ENCODE measurements around the gene TARS1. TPM values are rescaled to one million over a fixed set of nuclear protein-coding genes. Genes with fewer than 3 reads are reported as not detected.
"Not testable (repeated sequence)": the region's sequence is repeated elsewhere in the genome, so short reads cannot be mapped to it uniquely, and the experiment has no call there.

TARS1 gene
- polyA plus RNA-seq, 1 donor from 2014 or later: 66.5 TPM

DNA sequence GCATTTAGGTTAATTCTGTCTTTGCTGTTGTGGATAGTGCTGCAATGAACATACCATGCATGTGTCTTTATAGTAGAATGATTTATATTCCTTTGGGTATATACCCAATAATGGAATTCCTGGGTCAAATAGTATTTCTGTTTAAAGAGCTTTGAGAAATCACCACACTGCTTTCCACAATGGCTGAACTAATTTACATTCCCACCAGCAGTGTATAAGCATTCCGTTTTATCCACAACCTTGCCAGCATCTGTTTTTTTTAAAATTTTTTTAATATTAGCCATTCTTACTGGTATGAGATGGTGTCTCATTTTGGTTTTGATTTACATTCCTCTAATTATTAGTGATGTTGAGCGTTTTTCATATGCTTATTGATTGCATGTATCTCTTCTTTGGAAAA, 15.5 kb upstream of the TARS1 start:
- H3K36me3 Mint-ChIP-seq: no peaks in the 10 kb centered on the region
- H3K4me3 Mint-ChIP-seq: no peak overlapping the region
- peaks cover 0 to 2% (median 0%) of the 10 kb centered on the region in 3 donors for H3K9me3 Mint-ChIP-seq
- H3K27me3 Mint-ChIP-seq: peaks cover 5% of the 10 kb centered on the region
- H3K27ac Mint-ChIP-seq: no peak overlapping the region
- H3K4me1 Mint-ChIP-seq: no peaks in the 10 kb centered on the region

DNA sequence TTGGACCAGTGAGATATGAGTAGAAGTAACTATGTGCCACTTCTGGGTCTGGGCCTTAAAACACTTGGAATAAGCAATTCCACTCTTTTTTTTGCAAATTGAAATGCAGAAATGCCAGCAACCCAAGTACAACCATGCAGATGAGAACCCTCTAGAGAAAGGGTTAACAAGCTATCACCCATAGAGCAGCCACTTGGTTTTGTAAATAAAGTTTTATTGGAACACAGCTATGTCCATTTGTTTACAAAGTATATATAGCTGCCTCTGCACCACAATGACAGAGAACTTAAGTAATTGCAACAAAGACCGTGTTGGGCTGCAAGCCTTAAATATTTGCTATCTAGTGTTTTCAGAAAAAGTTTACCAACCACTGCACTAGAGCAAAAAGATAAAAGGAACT, 9.8 kb upstream of the TARS1 start:
- Mint-ChIP-seq H3K36me3 (no peaks in the 10 kb centered on the region), H3K4me3 (no peak overlapping the region), H3K9me3 (peaks cover 0 to 2% (median 0%) of the 10 kb centered on the region in 3 donors), H3K4me1 (peaks cover 4 to 5% (median 5%) of the 10 kb centered on the region in 3 donors), H3K27ac (no peak overlapping the region), H3K27me3 (peaks cover 6% of the 10 kb centered on the region)

DNA sequence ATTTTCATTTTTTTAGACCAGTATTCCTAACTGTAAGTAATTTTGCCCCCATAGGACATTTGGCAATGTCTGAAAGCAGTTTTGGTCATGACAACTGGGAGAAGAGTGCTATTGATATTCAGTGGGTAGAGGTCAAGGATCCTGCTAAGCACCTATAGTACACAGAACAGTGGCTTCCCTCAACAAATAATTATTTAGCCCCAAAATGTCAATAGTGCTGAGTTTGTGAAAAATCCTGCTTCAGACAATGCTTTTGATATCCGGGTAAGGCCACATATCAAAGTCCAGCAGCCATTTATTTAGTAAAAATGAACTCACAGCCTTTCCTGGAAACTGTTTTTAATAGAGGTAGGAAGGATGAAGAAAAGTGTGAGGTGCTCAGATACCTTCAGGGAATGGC, 8.1 kb upstream of the TARS1 start:
- H3K27ac Mint-ChIP-seq: no peak overlapping the region
- peaks cover 6% of the 10 kb centered on the region in 3 donors for H3K4me1 Mint-ChIP-seq
- H3K27me3 Mint-ChIP-seq: peaks cover 2% of the 10 kb centered on the region
- H3K9me3 Mint-ChIP-seq: peaks cover 0 to 2% (median 0%) of the 10 kb centered on the region in 3 donors
- no peak overlapping the region for H3K4me3 Mint-ChIP-seq
- no peaks in the 10 kb centered on the region for H3K36me3 Mint-ChIP-seq

DNA sequence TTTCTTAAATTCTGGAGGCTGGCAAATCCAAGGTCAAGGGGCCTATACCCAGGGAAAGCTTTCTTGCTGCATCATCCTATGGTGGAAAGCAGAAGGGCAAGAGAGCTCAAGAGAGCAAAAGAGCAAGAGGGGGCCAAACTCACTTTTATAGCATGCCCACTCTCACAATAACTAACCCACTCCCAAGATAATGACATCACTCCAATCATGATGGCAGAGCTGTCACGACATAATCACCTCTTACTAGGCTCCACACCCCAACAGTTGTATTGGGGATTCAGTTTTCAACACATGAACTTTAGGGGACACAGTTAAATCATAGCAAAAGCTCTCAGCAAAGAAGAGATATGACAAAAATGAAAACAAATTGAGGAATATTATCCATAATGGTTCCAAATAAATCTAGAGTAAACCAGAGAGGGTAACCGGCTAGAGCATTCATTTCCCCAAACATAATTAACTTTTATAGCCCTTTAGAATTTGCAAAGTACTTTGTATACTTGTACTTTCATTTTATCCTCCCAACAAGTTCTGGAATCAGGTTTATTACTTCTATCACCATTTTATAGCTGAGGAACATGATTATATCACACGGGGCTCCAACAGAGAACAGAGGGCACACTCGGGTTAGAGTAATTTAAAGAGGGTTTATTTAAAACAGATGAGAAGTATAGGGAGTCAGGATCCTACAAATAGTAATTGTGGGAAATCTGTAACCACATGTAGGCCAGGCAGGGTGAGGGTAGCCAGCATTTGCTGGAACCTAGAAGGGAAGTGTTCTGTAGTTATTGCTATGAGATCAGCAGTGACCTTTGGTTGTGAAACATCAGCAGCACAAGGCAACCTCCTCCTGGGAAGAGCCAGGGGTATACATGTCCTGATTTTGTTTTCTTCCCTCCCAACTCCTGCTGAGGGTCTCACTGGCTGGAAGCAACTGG, 7.2 kb upstream of the TARS1 start:
- H3K9me3 Mint-ChIP-seq: peaks cover 0 to 2% (median 0%) of the 10 kb centered on the region in 3 donors
- H3K36me3 Mint-ChIP-seq: no peaks in the 10 kb centered on the region
- H3K27me3 Mint-ChIP-seq: peaks cover 1% of the 10 kb centered on the region
- no peak overlapping the region for H3K4me3 Mint-ChIP-seq
- H3K27ac Mint-ChIP-seq: peak overlapping the region in 1 of 3 donors; percentile 20
- H3K4me1 Mint-ChIP-seq: peaks cover 6% of the 10 kb centered on the region in 3 donors

DNA sequence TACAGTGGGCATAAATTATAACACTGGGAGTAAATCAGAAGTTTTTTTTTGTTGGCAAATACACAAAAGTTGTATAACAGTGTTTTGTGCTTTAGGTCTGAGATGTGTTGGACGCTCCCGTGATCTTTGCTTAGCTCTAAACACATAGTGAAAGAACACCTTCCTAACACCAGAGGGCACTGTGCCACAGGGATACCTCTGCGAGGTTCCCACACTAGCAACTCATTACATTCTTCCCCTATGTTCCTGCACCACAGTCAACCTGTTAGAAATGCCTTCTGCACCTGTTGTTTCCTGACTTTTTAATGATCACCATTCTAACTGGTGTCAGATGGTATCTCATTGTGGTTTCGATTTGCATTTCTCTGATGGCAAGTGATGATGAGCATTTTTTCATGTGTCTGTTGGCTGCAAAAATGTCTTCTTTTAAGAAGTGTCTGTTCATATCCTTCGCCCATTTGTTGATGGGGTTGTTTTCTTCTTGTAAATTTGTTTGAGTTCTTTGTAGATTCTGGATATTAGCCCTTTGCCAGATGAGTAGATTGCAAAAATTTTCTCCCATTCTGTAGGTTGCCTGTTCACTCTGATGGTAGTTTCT, 4.8 kb upstream of the TARS1 start:
- H3K36me3 Mint-ChIP-seq, H3K4me1 Mint-ChIP-seq, H3K27ac Mint-ChIP-seq, H3K9me3 Mint-ChIP-seq, H3K27me3 Mint-ChIP-seq: not testable (repeated sequence)
- H3K4me3 Mint-ChIP-seq: peak overlapping the region in 1 of 4 donors; percentile 8

DNA sequence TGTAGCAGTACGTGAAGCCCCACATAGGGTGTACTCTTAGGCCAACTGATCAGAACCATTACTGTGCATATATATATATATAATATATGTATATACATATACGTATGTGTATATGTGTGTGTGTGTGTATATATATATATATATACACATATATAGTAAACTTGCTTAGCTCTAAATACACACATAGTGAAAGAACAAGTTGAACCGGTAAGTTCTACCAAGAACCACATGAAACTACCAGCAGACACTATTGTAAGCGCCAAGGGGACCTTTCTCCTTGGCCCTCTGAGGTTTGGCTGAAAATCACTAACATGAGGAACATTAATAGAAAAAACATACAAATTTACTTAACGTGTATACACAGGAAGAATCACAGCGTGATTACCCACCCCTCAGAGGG, 1.8 kb upstream of the TARS1 start:
- peaks cover 11 to 16% (median 11%) of the 10 kb centered on the region in 3 donors for H3K4me1 Mint-ChIP-seq

DNA sequence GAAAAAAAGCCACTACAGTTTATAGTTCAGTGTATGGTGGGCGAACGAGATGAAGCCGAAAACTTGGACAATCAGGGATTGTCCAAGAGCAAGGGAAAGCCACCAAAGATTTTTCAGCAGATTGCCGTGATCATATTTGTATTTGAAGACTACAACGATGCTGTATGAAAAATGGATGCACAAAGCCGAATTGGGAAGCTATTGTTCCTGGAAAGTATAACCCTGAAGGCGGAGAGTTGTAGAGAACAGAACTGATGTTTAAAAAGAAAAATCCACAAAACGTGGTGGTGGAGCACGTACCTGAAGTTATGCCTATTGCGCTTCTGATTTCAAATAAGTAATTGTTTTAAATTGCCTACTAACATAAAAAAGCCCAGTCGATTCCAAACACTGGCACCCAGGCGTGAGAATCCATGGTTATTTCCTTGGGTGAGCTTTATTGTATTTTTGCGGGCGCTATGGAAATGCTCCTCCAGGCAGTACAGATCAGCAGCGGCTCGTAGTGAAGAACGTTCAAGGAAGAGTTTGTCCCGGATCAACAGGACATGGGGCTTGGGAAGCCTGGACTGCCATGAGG, 772 bp upstream of the TARS1 start:
- no peak overlapping the region for H3K4me3 Mint-ChIP-seq
- H3K27ac Mint-ChIP-seq: no peak overlapping the region
- no peaks in the 10 kb centered on the region for H3K9me3 Mint-ChIP-seq
- H3K4me1 Mint-ChIP-seq: peaks cover 11 to 19% (median 11%) of the 10 kb centered on the region in 3 donors
- H3K36me3 Mint-ChIP-seq: no peaks in the 10 kb centered on the region
- H3K27me3 Mint-ChIP-seq: peaks cover 1% of the 10 kb centered on the region

More for the DNA sequence above, 1.8 kb upstream of the TARS1 start:
- H3K36me3 Mint-ChIP-seq: no peaks in the 10 kb centered on the region
- no peak overlapping the region for H3K27ac Mint-ChIP-seq
- H3K27me3 Mint-ChIP-seq: peaks cover 1% of the 10 kb centered on the region
- no peak overlapping the region for H3K4me3 Mint-ChIP-seq
- no peaks in the 10 kb centered on the region for H3K9me3 Mint-ChIP-seq

DNA sequence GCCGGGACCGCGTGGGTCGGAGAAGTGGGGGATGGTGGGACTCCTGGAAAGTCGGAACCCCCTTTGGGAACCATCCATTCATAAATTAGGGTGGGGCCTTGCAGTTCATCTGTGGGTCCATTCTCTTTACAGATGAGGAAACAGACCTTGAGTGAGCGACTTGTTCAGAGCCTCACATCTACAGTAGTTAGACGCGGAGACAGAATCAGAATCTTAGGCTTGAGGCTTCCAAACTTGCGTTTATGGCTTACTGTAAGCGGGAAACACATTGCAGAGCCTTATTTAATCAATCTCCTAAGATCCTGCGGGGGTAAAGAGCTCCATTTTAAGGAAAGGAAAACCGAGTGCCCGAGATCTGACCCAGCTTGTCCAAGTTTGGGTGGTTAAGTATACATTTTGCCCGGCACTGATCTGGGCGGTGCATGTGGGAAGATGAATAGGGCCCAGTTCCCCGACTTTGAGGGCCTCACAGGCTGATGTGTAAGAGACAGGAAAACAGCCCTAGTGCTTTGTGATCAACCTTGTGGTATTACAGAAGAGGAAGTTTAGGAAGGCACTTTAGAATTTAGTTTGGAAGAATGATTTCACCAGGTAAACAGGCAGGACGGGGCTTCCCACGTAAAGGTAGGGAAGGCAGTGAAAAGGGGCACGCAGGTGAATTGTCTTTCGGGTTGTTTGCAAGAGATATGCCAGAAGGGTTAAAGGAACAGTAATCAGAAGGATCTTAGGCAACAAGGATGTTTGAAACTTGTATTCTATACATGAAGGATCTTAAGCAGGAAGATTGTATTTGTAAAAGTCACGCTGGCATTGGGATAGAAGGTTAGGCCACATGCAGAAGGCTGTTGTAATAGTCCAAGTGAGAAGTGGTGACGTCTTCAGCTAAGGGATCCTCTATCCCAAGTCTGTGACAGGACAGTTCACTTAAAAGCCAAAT, 744 bp downstream of the TARS1 start:
- Mint-ChIP-seq H3K27me3 (no peaks in the 10 kb centered on the region), H3K4me3 (no peak overlapping the region), H3K4me1 (peaks cover 6 to 20% (median 9%) of the 10 kb centered on the region in 3 donors), H3K27ac (no peak overlapping the region), H3K9me3 (no peaks in the 10 kb centered on the region), H3K36me3 (no peaks in the 10 kb centered on the region)

DNA sequence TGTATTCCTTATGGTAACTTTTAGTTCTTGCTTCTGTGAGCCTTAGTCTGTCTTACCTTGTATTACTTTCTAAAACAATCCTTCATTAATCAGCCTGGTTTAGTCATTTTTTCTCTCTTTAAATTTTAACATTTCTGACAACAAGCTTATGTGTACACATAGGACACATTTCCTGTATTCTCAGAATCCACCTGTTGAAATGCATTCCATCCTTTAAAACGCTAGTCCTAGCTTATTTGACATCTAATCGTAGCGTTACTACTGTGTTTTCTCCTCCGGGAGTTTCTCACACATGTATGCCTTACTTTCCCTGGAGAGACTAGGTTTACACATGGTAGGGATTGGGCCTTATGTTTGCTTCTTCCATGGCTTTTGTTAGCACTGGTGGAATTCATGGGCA, 3.8 kb downstream of the TARS1 start:
- Mint-ChIP-seq H3K4me3 (no peak overlapping the region), H3K9me3 (no peaks in the 10 kb centered on the region), H3K36me3 (peaks cover 5% of the 10 kb centered on the region), H3K27ac (peak overlapping the region in 1 of 3 donors; percentile 42), H3K4me1 (peaks cover 9 to 22% (median 14%) of the 10 kb centered on the region in 3 donors), H3K27me3 (no peaks in the 10 kb centered on the region)

DNA sequence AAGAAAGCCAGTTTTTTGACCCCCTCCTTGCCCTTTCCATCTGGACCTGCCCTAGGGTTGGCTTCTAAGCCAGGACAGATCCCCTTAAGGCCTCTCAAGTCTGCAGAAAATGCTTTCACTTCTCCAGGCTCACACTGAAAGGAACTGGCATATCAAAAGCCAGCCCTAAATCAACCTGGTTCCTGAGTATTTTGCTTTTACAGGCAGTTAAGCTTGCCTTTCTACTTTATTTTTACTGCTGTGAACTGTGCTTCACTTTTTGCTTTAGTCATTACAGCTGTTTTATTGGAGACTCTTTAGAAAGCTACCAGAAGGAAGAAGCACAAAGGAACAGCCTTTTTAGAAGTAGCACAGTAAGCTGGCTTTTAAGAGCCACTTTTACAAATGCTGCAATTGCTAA, 5.0 kb downstream of the TARS1 start:
- peaks cover 8% of the 10 kb centered on the region for H3K36me3 Mint-ChIP-seq
- no peak overlapping the region for H3K4me3 Mint-ChIP-seq
- H3K9me3 Mint-ChIP-seq: no peaks in the 10 kb centered on the region
- H3K27me3 Mint-ChIP-seq: no peaks in the 10 kb centered on the region
- H3K4me1 Mint-ChIP-seq: peaks cover 9 to 22% (median 14%) of the 10 kb centered on the region in 3 donors
- H3K27ac Mint-ChIP-seq: no peak overlapping the region

DNA sequence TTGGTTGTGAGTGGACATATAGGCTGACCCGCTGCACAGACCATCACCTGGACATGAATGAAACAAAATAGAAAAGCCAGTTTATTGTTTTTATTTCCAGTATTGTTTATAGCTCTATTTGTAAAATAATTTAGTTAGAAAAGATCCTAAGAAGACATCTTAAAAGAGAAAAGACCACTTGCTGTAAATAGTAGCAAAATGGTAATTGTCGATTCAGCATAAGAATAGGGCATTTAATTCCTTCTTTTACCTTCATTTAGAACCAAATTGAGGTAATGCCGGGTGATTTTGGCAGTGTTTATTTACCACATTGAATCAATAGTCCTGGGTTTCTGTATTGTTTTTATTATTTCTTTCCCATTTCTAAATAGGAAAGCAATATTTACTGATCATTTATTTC, 7.4 kb downstream of the TARS1 start:
- Mint-ChIP-seq H3K9me3 (no peaks in the 10 kb centered on the region), H3K27ac (no peak overlapping the region), H3K4me3 (no peak overlapping the region), H3K27me3 (no peaks in the 10 kb centered on the region), H3K36me3 (peaks cover 8% of the 10 kb centered on the region), H3K4me1 (peaks cover 3 to 20% (median 13%) of the 10 kb centered on the region in 3 donors)

DNA sequence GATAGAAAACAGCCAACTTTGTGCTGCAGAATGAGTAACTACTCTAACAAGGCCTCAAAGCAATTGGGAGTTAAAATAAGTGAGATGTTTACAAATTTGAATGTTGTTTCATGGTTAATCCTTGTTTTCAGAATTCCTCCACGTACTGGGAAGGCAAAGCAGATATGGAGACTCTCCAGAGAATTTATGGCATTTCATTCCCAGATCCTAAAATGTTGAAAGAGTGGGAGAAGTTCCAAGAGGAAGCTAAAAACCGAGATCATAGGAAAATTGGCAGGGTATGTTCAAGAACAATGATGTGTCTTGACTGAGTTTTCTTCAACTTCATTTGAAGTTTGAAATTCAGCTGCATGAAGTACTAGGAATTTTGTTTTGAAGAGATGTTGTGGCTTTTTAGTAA, 16.4 kb downstream of the TARS1 start:
- no peak overlapping the region for H3K27ac Mint-ChIP-seq
- H3K9me3 Mint-ChIP-seq: no peaks in the 10 kb centered on the region
- peaks cover 0 to 4% (median 2%) of the 10 kb centered on the region in 3 donors for H3K4me1 Mint-ChIP-seq
- H3K27me3 Mint-ChIP-seq: no peaks in the 10 kb centered on the region
- no peak overlapping the region for H3K4me3 Mint-ChIP-seq
- H3K36me3 Mint-ChIP-seq: peaks cover 8% of the 10 kb centered on the region

DNA sequence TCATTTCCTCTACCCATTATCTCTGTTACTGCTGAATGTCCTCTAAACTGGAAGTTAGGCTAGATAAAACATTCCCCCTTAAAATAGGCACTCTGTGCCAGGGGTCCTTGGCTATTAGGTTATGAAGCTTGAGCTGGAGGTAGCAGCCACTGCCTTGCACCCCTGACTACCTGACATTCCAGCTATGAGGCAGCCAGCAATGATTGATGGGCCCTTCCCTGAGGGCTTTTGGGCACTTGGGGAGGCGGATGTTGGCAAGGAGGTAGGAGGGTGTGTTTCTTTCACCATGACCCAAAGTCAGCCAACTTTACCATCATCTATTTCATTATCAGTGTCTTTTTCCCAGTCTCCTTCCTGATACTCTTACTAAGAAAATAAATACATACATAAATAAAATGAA, 17.1 kb downstream of the TARS1 start:
- H3K9me3 Mint-ChIP-seq: no peaks in the 10 kb centered on the region
- H3K4me3 Mint-ChIP-seq: no peak overlapping the region
- H3K4me1 Mint-ChIP-seq: no peaks in the 10 kb centered on the region
- no peak overlapping the region for H3K27ac Mint-ChIP-seq
- no peaks in the 10 kb centered on the region for H3K27me3 Mint-ChIP-seq
- peaks cover 8% of the 10 kb centered on the region for H3K36me3 Mint-ChIP-seq

DNA sequence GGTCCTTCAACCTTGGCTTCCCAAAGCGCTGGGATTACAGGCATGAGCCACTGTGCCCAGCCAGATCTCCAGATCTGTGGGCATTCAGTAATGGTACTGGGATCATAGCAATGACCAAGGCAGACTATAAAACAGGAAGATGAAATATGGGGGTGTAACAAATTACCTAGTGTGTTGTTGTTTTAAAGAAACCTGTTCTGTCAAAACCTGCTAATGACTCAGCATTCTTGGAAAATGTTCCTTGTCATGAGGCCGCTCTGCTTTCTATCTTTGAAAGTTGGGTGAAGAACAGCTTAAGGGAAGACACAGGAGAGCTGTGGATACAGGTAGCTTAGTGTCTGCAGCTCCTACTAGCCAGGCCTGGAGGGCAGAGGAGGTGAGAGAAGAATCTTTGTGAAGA, 19.4 kb downstream of the TARS1 start:
- H3K4me1 Mint-ChIP-seq: no peaks in the 10 kb centered on the region
- no peak overlapping the region for H3K4me3 Mint-ChIP-seq
- H3K36me3 Mint-ChIP-seq: peaks cover 8% of the 10 kb centered on the region
- no peaks in the 10 kb centered on the region for H3K9me3 Mint-ChIP-seq
- H3K27me3 Mint-ChIP-seq: no peaks in the 10 kb centered on the region
- no peak overlapping the region for H3K27ac Mint-ChIP-seq

All from IgD-negative memory B cell (primary cell).